ENCODE data around the gene EPHB2.

- TF ChIP-seq CTCF (IDR thresholded peaks at IDR 0.05) (no peak), CHD2 (IDR thresholded peaks at IDR 0.05; ENCODE audit: low read length, partially characterized antibody) (no peak), BHLHE40 (IDR thresholded peaks at IDR 0.05; ENCODE audit: low read depth, low read length) (no peak), MYC (IDR thresholded peaks at IDR 0.05; ENCODE audit: borderline replicate concordance, low read length) (no peak), POLR2A (IDR thresholded peaks at IDR 0.05; ENCODE audit: low read length) (no peak), EP300 (IDR thresholded peaks at IDR 0.05) (no peak), BCL3 (IDR thresholded peaks at IDR 0.05) (no peak), ZNF302 (CRISPR knock-in tag; IDR thresholded peaks at IDR 0.05) (no peak), RAD21 (conservative IDR thresholded peaks at IDR 0.05 in 1 of 2, IDR thresholded peaks at IDR 0.05 in 1 of 2) (no peak)
Observed at GRCh38 chr1:22769932-22770331, 59.3 kb downstream of the EPHB2 start.
